SU-DHL-6 (cell line): ENCODE results near the gene NPAS3.

Source experiments
- CTCF ChIP-seq: fragments of 200-600 bp; sonication (generic); IDR thresholded peaks from one replicate; pipeline ENCODE4 v1.5.1; 2017; ENCODE audit warnings: antibody characterized with exemption, mild to moderate bottlenecking, low read length, moderate library complexity; ENCODE audit not compliant: insufficient read depth, poor library complexity, severe bottlenecking
- EZH2phosphoT487 ChIP-seq: fragments of 200-600 bp; sonication (generic), shearing (Covaris generic); conservative IDR thresholded peaks from 2 replicates; pipeline ENCODE4 v1.6.1; 2018; ENCODE audit warnings: mild to moderate bottlenecking, antibody characterized with exemption, low read length, moderate library complexity, mixed read lengths

- TF ChIP-seq CTCF (no peak), EZH2phosphoT487 (no peak)
These were observed 302.7 kb downstream of the NPAS3 start for GRCh38 chr14:33241331-33241730.
